ENCODE data around the gene SNAP23.

SNAP23 gene

DNA sequence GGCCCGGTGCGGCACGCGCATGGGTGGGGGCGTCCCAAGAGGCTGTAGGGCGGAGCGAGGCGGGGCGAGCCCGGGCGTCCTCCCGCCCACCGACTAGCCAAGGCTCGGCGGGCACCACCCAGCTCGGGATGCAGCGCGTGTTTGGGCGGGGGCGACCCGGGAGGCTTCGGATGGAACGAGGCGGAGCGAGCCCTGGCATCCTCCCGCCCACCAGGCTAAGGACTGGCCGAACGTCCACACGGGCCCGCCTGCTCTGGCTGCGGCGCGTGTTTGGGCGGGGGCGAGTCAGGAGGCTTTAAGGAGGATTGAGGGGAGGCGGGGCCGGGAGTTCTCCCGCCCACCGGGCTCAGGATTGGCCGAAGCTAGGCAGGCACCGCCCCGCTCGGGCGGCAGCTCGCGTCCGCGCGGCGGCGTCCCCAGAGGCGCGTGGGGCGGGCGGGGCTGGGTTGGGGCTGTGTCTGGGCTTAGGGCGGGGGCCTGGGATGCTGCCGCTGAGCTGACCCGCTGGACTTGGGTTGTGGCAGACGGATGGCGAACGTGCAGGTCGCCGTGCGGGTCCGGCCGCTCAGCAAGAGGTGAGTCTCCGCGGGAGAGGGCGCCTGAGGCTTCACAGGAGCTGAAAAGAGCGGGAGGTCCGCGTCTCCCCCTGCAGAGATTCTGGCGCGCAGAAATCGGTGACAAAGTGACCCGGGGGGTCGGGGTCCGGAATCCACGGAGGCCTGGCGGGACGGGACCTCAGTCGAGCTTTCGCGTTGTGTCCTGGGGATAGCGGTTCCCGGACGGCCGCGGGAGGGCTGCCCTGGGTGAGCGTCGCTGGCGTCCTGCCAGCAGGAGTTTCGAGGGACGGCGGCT, 80.0 kb downstream of the SNAP23 start, which contains the start of gene STARD9:
Gene STARD9, plus strand, starts transcription at position 419 of the 852 bp plus-strand sequence. Its CDS starts 110 bp downstream, at position 529.
- DNase-seq, result peak; percentile 95

- DNase-seq, result no peak
Measured at GRCh38 chr15:42576040-42576594, 80.7 kb downstream of the SNAP23 start.

GRCh38 chr15:42576776-42577175, 81.3 kb downstream of the SNAP23 start:
- no peak for DNase-seq

GRCh38 chr15:42577514-42578031, 82.1 kb downstream of the SNAP23 start:
- no peak for DNase-seq

DNA sequence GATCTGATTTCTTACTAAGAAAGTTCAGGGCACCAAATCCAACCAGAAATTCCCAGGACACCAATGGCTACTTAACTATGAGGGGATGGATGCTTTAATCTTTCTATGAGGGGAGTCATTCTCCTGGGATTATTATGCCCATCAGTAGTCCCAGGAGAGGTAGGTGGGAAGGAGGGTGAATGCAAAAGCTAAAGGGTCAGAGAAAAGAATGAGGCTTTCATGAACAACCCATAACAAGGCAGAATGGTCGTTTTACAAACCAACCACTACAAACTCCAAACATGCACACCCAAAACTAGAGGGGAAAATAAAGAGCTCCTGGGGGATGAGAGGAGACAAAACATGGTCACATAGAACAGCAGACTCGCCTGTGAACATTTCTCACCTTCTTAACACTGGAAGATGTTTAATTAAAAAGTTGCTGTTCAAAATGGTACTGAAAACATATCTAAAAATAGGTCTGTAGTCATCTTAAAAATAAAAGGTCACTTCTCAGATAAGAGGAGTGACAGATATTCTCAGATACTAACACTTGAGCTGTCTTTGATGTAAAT, 83.6 kb downstream of the SNAP23 start:
- no peak for DNase-seq

DNA sequence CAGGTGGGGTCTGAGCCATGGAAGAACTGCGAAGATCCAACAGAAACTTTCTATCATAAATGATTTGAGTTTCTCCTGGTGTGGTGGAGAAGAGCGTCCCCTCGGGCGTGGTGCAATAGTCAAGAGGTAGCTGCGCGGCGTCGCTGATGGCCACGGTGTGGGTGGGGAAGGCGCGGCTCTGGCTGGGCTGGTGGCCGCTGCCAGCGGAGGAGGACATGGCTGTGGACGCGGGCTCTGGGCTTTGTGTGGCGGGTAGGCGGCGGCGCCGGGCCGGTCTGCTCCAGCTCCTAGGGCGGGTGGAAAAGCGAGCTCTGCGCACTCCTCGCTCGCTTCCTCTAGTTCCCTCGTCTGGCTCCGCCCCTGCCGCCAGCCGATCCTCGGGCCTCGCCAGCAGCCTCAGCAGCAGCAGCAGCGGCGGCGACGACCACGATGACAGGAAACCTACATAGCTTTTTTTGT, 85.9 kb downstream of the SNAP23 start:
- peak; percentile 79 for DNase-seq
